HEK293 (cell line): ENCODE measurements around the gene RAB11B.

Source experiments
- BCL11A ChIP-seq: fragments of 450-650 bp; formaldehyde crosslinking; IDR thresholded peaks from 2 replicates; pipeline ENCODE4 v1.5.1; 2016; ENCODE audit warnings: low read depth, missing biosample characterization, missing genetic modification characterization
- BCL11B ChIP-seq: fragments of 450-650 bp; formaldehyde crosslinking; IDR thresholded peaks from 2 replicates; pipeline ENCODE4 v1.5.1; 2016; ENCODE audit warnings: low read depth, missing biosample characterization, missing genetic modification characterization
- GFI1B ChIP-seq: fragments of 450-650 bp; formaldehyde crosslinking; IDR thresholded peaks from 2 replicates; pipeline ENCODE4 v1.5.1; 2016; ENCODE audit warnings: missing biosample characterization, missing genetic modification characterization
- GLI2 ChIP-seq: fragments of 450-650 bp; formaldehyde crosslinking; IDR thresholded peaks from 2 replicates; pipeline ENCODE4; 2017; ENCODE audit warnings: missing biosample characterization, missing genetic modification characterization, low read depth, borderline replicate concordance
- HOXA7 ChIP-seq: sonication (generic); formaldehyde crosslinking; IDR thresholded peaks from 2 replicates; pipeline ENCODE4 v1.8.1; 2022; ENCODE audit warnings: missing genetic modification reagents, borderline replicate concordance
- IKZF3 ChIP-seq: fragments of 450-650 bp; IDR thresholded peaks from 2 replicates; pipeline ENCODE4 v1.5.0; 2018; ENCODE audit warnings: missing biosample characterization, mild to moderate bottlenecking, missing genetic modification characterization, moderate library complexity
- SP2 ChIP-seq: fragments of 450-650 bp; formaldehyde crosslinking; IDR thresholded peaks from 2 replicates; pipeline ENCODE4 v1.5.1; 2016; ENCODE audit warnings: missing biosample characterization, missing genetic modification characterization
- ZBTB17 ChIP-seq: fragments of 450-650 bp; formaldehyde crosslinking; IDR thresholded peaks from 2 replicates; pipeline ENCODE4 v1.5.1; 2016; ENCODE audit warnings: missing biosample characterization, missing genetic modification characterization
- ZEB2 ChIP-seq: fragments of 450-650 bp; formaldehyde crosslinking; IDR thresholded peaks from 2 replicates; pipeline ENCODE4 v1.5.1; 2016; ENCODE audit warnings: missing biosample characterization, missing genetic modification characterization
- ZFP69B ChIP-seq: fragments of 450-650 bp; formaldehyde crosslinking; IDR thresholded peaks from 2 replicates; pipeline ENCODE4 v1.5.1; 2016; ENCODE audit warnings: missing biosample characterization, missing genetic modification characterization
- ZNF132 ChIP-seq: fragments of 450-650 bp; formaldehyde crosslinking; IDR thresholded peaks from 2 replicates; pipeline ENCODE4 v1.5.1; 2017; ENCODE audit warnings: missing biosample characterization, missing genetic modification characterization, borderline replicate concordance
- ZNF138 ChIP-seq: fragments of 450-650 bp; formaldehyde crosslinking; IDR thresholded peaks from 2 replicates; pipeline ENCODE4 v1.5.1; 2016; ENCODE audit warnings: missing biosample characterization, missing genetic modification characterization, borderline replicate concordance
- ZNF157 ChIP-seq: fragments of 450-650 bp; formaldehyde crosslinking; IDR thresholded peaks from 2 replicates; pipeline ENCODE4 v1.5.1; 2016; ENCODE audit warnings: missing biosample characterization, missing genetic modification characterization
- ZNF202 ChIP-seq: fragments of 450-650 bp; formaldehyde crosslinking; IDR thresholded peaks from 2 replicates; pipeline ENCODE4 v1.5.1; 2016; ENCODE audit warnings: missing biosample characterization, missing genetic modification characterization, borderline replicate concordance
- ZNF302 ChIP-seq: fragments of 450-650 bp; formaldehyde crosslinking; IDR thresholded peaks from 2 replicates; pipeline ENCODE4 v1.5.1; 2016; ENCODE audit warnings: missing biosample characterization, missing genetic modification characterization, low read depth
- ZNF398 ChIP-seq: fragments of 450-650 bp; formaldehyde crosslinking; IDR thresholded peaks from 2 replicates; pipeline ENCODE4 v1.5.1; 2017; ENCODE audit warnings: missing biosample characterization, missing genetic modification characterization
- ZNF404 ChIP-seq: fragments of 450-650 bp; formaldehyde crosslinking; IDR thresholded peaks from 2 replicates; pipeline ENCODE4 v1.5.1; 2017; ENCODE audit warnings: missing biosample characterization, missing genetic modification characterization
- ZNF416 ChIP-seq: fragments of 450-650 bp; formaldehyde crosslinking; IDR thresholded peaks from 2 replicates; pipeline ENCODE4 v1.5.1; 2016; ENCODE audit warnings: missing biosample characterization, missing genetic modification characterization
- ZNF501 ChIP-seq: fragments of 450-650 bp; formaldehyde crosslinking; IDR thresholded peaks from 2 replicates; pipeline ENCODE4 v1.5.1; 2016; ENCODE audit warnings: missing biosample characterization, missing genetic modification characterization
- ZNF513 ChIP-seq: fragments of 450-650 bp; IDR thresholded peaks from 2 replicates; pipeline ENCODE4 v1.5.1; 2018; ENCODE audit warnings: missing biosample characterization, missing genetic modification characterization
- ZNF518A ChIP-seq: fragments of 450-650 bp; formaldehyde crosslinking; conservative IDR thresholded peaks from 2 replicates; pipeline ENCODE4 v1.5.1; 2016; ENCODE audit warnings: low read depth, missing biosample characterization, missing genetic modification characterization
- ZNF544 ChIP-seq: fragments of 450-650 bp; formaldehyde crosslinking; IDR thresholded peaks from 2 replicates; pipeline ENCODE4 v1.5.0; 2017; ENCODE audit warnings: missing biosample characterization, missing genetic modification characterization
- ZNF571 ChIP-seq: fragments of 450-650 bp; formaldehyde crosslinking; IDR thresholded peaks from 2 replicates; pipeline ENCODE4 v1.5.0; 2017; ENCODE audit warnings: missing biosample characterization, missing genetic modification characterization
- ZNF580 ChIP-seq: fragments of 450-650 bp; formaldehyde crosslinking; IDR thresholded peaks from 2 replicates; pipeline ENCODE4 v1.5.1; 2016; ENCODE audit warnings: missing biosample characterization, missing genetic modification characterization
- ZNF610 ChIP-seq: fragments of 450-650 bp; formaldehyde crosslinking; IDR thresholded peaks from 2 replicates; pipeline ENCODE4 v1.5.1; 2016; ENCODE audit warnings: missing biosample characterization, missing genetic modification characterization, borderline replicate concordance
- ZNF639 ChIP-seq: fragments of 450-650 bp; formaldehyde crosslinking; IDR thresholded peaks from 2 replicates; pipeline ENCODE4 v1.5.1; 2016; ENCODE audit warnings: missing biosample characterization, missing genetic modification characterization
- ZNF701 ChIP-seq: fragments of 450-650 bp; formaldehyde crosslinking; IDR thresholded peaks from 2 replicates; pipeline ENCODE4 v1.5.1; 2016; ENCODE audit warnings: missing biosample characterization, missing genetic modification characterization
- ZNF76 ChIP-seq: fragments of 450-650 bp; formaldehyde crosslinking; IDR thresholded peaks from 2 replicates; pipeline ENCODE4; 2016; ENCODE audit warnings: low read depth, missing biosample characterization, missing genetic modification characterization, borderline replicate concordance
- ZNF830 ChIP-seq: fragments of 450-650 bp; IDR thresholded peaks from 2 replicates; pipeline ENCODE4 v1.5.0; 2018; ENCODE audit warnings: missing biosample characterization, missing genetic modification characterization, low read depth, mild to moderate bottlenecking, moderate library complexity
- ZNF843 ChIP-seq: fragments of 450-650 bp; formaldehyde crosslinking; IDR thresholded peaks from 2 replicates; pipeline ENCODE4 v1.5.1; 2016; ENCODE audit warnings: missing biosample characterization, missing genetic modification characterization
- ZSCAN16 ChIP-seq: fragments of 450-650 bp; formaldehyde crosslinking; IDR thresholded peaks from 2 replicates; pipeline ENCODE4 v1.5.1; 2016; ENCODE audit warnings: missing biosample characterization, missing genetic modification characterization

Gene RAB11B

GRCh38 chr19:8367327-8368001 is 22.7 kb upstream of the RAB11B start (continued):
- no peak for TF ChIP-seq ZNF639 (tag by site-specific recombination)
- no peak for TF ChIP-seq ZNF830
- TF ChIP-seq BCL11B (tag by site-specific recombination) = no peak
- TF ChIP-seq ZNF416 (tag by site-specific recombination) = no peak
- TF ChIP-seq ZNF157 (tag by site-specific recombination) = no peak
- no peak for TF ChIP-seq ZNF132 (tag by site-specific recombination)
- TF ChIP-seq ZNF202 (tag by site-specific recombination) = no peak
- no peak for TF ChIP-seq ZNF580 (tag by site-specific recombination)
- peak; percentile 94 for TF ChIP-seq ZNF398 (tag by site-specific recombination)
- TF ChIP-seq GLI2 (tag by site-specific recombination) = no peak
- no peak for TF ChIP-seq ZNF138 (tag by site-specific recombination)
- no peak for TF ChIP-seq BCL11A
- no peak for TF ChIP-seq ZFP69B (tag by site-specific recombination)
- peak; percentile 61; the same call in 1 of the 2 replicates for TF ChIP-seq ZNF843 (tag by site-specific recombination)
- TF ChIP-seq ZNF404 (tag by site-specific recombination) = no peak
- peak; percentile 71; the same call in 1 of the 2 replicates for TF ChIP-seq ZNF610 (tag by site-specific recombination)
- no peak for TF ChIP-seq ZNF501 (tag by site-specific recombination)
- no peak for TF ChIP-seq ZNF571
- TF ChIP-seq ZBTB17 = peak; percentile 75
- TF ChIP-seq GFI1B (tag by site-specific recombination) = no peak; the same call in 1 of the 2 replicates
- no peak for TF ChIP-seq ZNF76
- peak; percentile 76; the same call in 1 of the 2 replicates for TF ChIP-seq ZEB2 (tag by site-specific recombination)
- TF ChIP-seq ZNF701 (tag by site-specific recombination) = no peak
- peak; percentile 75 for TF ChIP-seq IKZF3 (tag by site-specific recombination)
- TF ChIP-seq ZSCAN16 (tag by site-specific recombination) = peak; percentile 44; the same call in 1 of the 2 replicates
- TF ChIP-seq ZNF544 (tag by site-specific recombination) = no peak
- TF ChIP-seq SP2 = peak; percentile 85
- no peak for TF ChIP-seq HOXA7
- TF ChIP-seq ZNF513 = no peak
- no peak for TF ChIP-seq ZNF302 (tag by site-specific recombination)
- TF ChIP-seq ZNF518A (tag by site-specific recombination) = no peak
